Glomerular endothelial cell (primary cell): ENCODE measurements around the gene TAS2R20. TPM values are rescaled to one million over a fixed set of nuclear protein-coding genes. Genes with fewer than 3 reads are reported as not detected.

Experiments
- DNase-seq: peaks from one replicate; pipeline ENCODE4 v3.0.0-alpha.2; 2011; ENCODE audit warnings: low read depth, low spot score; ENCODE audit errors: extremely low read depth
- total RNA-seq: library from RNA; depleted of rRNA; stranded (reverse); fragments of >200 nt; gene quantifications from 2 replicates; pipeline ENCODE4 v1.2.3, GENCODE V29; 2015

The TAS2R20 gene
- total RNA-seq, 1 donor from 2014 or later, result 1.8 TPM

GRCh38 chr12:10960211-10960610 lies 37.9 kb downstream of the TAS2R20 start:
- no peak for DNase-seq

GRCh38 chr12:10959804-10960203 lies 38.3 kb downstream of the TAS2R20 start:
- no peak for DNase-seq

GRCh38 chr12:10957741-10958140 lies 40.4 kb downstream of the TAS2R20 start:
- DNase-seq, result no peak

- DNase-seq, result no peak
Observed at GRCh38 chr12:10956085-10956484, 42.0 kb downstream of the TAS2R20 start.

- no peak for DNase-seq
Observed at GRCh38 chr12:10952645-10953044, 45.5 kb downstream of the TAS2R20 start.

Other genes with a start within 250 kb of the TAS2R20 start
- gene TAS2R7, start 195.7 kb downstream of the TAS2R20 start, total RNA-seq, result 0.18 TPM in 1 of 2 replicates, not detected in the other
- gene TAS2R8, start 191.0 kb downstream of the TAS2R20 start, total RNA-seq, result not detected in 2 replicates
- 0.18 TPM in 1 of 2 replicates, not detected in the other for gene TAS2R9, start 188.1 kb downstream of the TAS2R20 start, total RNA-seq
- gene TAS2R10, start 171.9 kb downstream of the TAS2R20 start, total RNA-seq, result 0.15 and 1.1 TPM in 2 replicates
- 5.0 TPM in 1 of 2 replicates, not detected in the other for gene PRR4, start 148.8 kb downstream of the TAS2R20 start, total RNA-seq
- gene PRH1, start 114.0 kb downstream of the TAS2R20 start, total RNA-seq, result 2.1 and 25.2 TPM in 2 replicates
- 2.7 TPM in 1 of 2 replicates, not detected in the other for gene TAS2R13, start 88.7 kb downstream of the TAS2R20 start, total RNA-seq
- not detected in 2 replicates for gene PRH2, start 69.1 kb downstream of the TAS2R20 start, total RNA-seq
- gene TAS2R14, start 59.0 kb downstream of the TAS2R20 start, total RNA-seq, result 1.6 and 5.5 TPM in 2 replicates
- gene TAS2R50, start 11.4 kb downstream of the TAS2R20 start, total RNA-seq, result 0.15 and 2.0 TPM in 2 replicates
- 1.0 and 6.9 TPM in 2 replicates for gene TAS2R19, start 24.3 kb upstream of the TAS2R20 start, total RNA-seq
- 0.44 and 2.9 TPM in 2 replicates for gene TAS2R31, start 33.1 kb upstream of the TAS2R20 start, total RNA-seq
- 1.6 TPM in 1 of 2 replicates, not detected in the other for gene TAS2R46, start 64.0 kb upstream of the TAS2R20 start, total RNA-seq
- 1.3 TPM in 1 of 2 replicates, not detected in the other for gene TAS2R43, start 94.0 kb upstream of the TAS2R20 start, total RNA-seq
- 0.73 and 3.5 TPM in 2 replicates for gene TAS2R30, start 136.3 kb upstream of the TAS2R20 start, total RNA-seq
- 5.8 and 9.7 TPM in 2 replicates for gene SMIM10L1, start 172.9 kb upstream of the TAS2R20 start, total RNA-seq
- gene TAS2R42, start 188.6 kb upstream of the TAS2R20 start, total RNA-seq, result not detected in 2 replicates